Skin epidermis (tissue), 12 donors: ENCODE results near the gene CACNA1B.

Experiments used
- H3K27ac ChIP-seq, 21 experiments: fragments of 200-600 bp; sonication (generic) in 11 of 21; one replicate each; pipeline ENCODE4 v1.5.0; 2020; ENCODE audit warnings: mild to moderate bottlenecking in 3 of 21, inconsistent platforms in 2 of 21, moderate library complexity in 2 of 21
- H3K4me3 ChIP-seq, 7 experiments: fragments of 200-600 bp; sonication (generic) in 2 of 7; one replicate each; pipeline ENCODE4 v1.5.0; 2020; ENCODE audit warnings: inconsistent platforms in 2 of 7, mild to moderate bottlenecking in 2 of 7, moderate library complexity in 1 of 7

CACNA1B gene

DNA sequence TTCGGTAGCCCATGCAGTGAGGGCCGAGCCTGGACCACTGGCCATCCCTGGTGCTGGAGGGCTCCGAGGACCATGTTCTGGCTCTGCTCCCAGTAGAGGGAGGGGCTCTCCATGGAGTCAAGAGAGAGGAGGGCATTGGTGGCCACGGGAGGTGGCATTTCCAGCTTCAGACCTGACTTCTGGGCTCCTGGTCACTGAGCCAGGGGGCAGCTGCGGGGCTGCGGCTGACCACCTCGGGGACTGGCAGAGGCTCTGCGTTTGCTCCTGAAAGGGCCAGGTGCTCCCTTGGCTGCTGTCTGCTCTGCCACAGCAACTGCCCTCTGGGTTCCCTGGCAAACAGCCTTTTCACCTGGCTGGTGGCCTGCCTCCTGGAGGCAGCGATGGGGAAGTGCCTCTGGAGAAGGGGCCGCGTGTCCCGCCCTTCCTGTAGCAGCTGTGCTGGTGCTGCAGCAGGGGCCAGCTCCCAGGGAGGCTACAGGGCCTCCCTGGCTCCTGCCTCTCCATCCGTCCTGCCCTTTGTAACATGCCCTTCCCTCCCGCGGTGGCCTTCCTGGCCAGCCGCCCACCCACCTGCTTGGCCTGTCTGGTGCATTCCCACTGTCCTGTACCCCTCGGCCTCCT is 144.6 kb downstream of the CACNA1B start:
- no peak overlapping the region for H3K27ac ChIP-seq
- no peak overlapping the region for H3K4me3 ChIP-seq

GRCh38 chr9:138022756-138023393 is 145.3 kb downstream of the CACNA1B start:
- Histone ChIP-seq H3K4me3 (no peak overlapping the region), H3K27ac (no peak overlapping the region)

GRCh38 chr9:138023394-138024124 is 146.0 kb downstream of the CACNA1B start:
- Histone ChIP-seq H3K27ac (no peak overlapping the region), H3K4me3 (no peak overlapping the region)

GRCh38 chr9:138024131-138024530 is 146.5 kb downstream of the CACNA1B start:
- no peak overlapping the region for H3K4me3 ChIP-seq
- H3K27ac ChIP-seq: no peak overlapping the region

GRCh38 chr9:138024831-138025291 is 147.3 kb downstream of the CACNA1B start:
- H3K27ac ChIP-seq: no peak overlapping the region
- no peak overlapping the region for H3K4me3 ChIP-seq

GRCh38 chr9:138025417-138025816 is 147.8 kb downstream of the CACNA1B start:
- Histone ChIP-seq H3K4me3 (no peak overlapping the region), H3K27ac (no peak overlapping the region)

DNA sequence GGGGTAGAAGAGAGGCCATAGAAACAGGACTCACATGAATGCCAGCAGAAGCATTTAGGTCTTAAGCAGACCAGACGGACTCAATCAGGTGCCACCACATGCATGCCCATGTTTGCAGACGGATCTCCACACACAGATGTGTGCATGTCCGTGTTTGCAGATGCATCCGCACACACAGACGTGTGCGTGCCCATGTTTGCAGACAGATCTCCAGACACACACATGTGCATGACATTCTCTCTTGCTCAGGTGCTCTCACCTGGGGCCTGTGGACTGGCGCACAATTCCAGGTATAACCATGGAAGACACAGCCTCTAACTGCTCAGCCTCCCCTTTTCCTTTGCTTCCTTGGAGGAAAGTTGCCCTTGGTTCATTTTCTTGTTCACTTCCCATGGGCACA is 148.3 kb downstream of the CACNA1B start:
- no peak overlapping the region for H3K4me3 ChIP-seq
- H3K27ac ChIP-seq: no peak overlapping the region

DNA sequence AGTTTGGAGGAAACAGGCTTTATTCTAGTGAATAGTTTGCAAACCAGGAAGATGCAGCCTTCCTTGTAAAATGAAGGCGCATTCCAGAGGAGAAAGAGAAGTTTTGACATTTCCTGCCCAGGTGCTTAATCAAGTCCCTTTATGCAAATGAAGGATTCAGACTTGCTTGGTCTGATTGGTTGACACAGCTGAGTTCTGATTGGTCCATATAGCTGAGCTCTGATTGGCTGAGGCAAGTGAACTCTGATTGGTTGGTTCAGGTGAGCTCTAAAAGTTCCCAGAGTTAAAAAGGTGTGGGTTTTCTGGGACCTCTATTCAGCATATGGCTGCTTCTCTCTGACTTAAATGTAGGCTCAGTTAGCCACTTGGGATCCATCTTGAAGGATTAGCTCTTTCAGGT is 151.0 kb downstream of the CACNA1B start:
- Histone ChIP-seq H3K4me3 (no peak overlapping the region), H3K27ac (no peak overlapping the region)

DNA sequence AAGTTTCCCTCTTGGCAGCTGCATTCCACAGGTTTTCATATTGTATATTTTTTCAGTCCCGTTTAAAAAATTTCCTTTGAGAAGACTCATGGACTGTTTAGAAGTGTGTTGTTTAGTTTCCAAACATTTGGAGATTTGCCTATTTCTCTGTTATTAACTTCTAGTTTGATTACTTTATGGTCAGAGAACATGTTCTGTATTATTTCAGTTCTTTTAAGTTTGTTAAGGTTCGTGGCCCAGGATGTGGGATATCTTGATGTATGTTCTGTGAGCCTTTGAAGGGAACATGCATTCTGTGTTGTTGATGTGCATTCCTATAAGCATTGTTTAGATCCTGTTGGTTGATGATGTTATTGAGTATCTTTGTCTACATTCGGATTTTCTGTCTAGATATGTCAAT is 153.6 kb downstream of the CACNA1B start:
- Histone ChIP-seq H3K4me3 (no peak overlapping the region), H3K27ac (no peak overlapping the region)

- no peak overlapping the region for H3K27ac ChIP-seq
- no peak overlapping the region for H3K4me3 ChIP-seq
Observed at GRCh38 chr9:138033950-138034349, 156.4 kb downstream of the CACNA1B start.

GRCh38 chr9:138037140-138037539 is 159.6 kb downstream of the CACNA1B start:
- Histone ChIP-seq H3K4me3 (no peak overlapping the region), H3K27ac (no peak overlapping the region)

GRCh38 chr9:138038244-138038671 is 160.7 kb downstream of the CACNA1B start:
- no peak overlapping the region for H3K27ac ChIP-seq
- H3K4me3 ChIP-seq: no peak overlapping the region

DNA sequence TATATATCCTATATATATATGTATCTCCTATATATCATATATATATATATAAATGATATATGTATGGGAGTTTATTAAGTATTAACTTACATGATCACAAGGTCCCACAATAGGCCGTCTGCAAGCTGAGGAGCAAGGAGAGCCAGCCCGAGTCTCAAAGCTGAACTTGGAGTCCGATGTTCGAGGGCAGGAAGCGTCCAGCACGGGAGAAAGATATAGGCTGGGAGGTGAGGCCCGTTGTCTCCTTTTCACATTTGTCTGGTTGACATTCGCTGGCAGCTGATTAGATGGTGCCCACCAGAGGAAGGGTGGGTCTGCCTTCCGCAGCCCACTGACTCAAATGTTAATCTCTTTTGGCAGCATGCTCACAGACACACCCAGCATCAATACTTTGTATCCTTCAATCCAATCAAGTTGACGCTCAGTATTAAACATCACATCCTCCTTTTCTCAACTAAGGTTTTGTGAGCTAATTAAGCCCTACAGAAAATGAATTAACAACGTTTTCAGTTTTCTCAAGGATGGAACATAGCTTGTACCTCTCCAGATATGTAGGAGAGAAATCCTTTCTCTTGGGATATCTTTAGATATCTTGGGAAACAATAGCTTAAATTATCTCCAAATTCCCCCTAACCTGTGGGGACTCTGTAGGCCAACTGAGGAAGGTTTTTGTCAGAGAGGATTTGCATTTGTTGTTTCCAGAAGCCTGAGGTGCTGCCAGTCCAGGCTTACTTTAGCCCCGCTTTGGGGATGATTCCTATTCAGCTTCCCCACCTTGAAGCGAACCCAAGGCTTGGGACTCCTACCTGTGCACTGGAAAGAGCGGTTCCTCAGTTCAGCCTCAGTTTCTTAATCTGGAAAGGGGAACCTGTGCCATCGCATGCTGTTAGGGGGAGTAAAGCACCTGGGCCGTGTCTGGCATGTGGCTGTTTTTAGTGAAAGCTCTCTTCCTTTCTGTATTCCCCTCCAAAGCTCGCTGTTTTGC is 163.2 kb downstream of the CACNA1B start:
- H3K4me3 ChIP-seq: no peak overlapping the region
- H3K27ac ChIP-seq: no peak overlapping the region

- no peak overlapping the region for H3K4me3 ChIP-seq
- no peak overlapping the region for H3K27ac ChIP-seq
Observed at GRCh38 chr9:138042146-138042545, 164.6 kb downstream of the CACNA1B start.

DNA sequence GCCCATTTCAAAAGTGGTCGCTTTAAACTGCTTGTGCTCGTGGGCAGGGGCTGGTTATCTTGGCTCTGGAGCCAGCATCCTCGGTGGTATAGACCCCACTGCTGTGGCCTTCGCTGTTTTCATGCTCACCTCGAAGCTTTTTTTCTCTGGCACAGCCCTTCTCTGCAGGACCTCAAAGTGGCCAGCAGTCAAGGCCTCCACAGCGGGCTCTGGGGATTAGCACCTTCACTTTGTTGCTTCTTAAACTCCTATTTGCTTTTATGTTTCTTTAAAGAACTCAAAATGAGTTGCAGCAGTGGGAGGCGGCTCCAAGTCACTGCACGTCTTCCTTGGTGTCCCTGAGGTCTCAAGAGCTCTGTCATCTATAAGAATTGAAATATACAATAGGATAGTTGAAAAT is 165.1 kb downstream of the CACNA1B start:
- Histone ChIP-seq H3K4me3 (no peak overlapping the region), H3K27ac (no peak overlapping the region)

- no peak overlapping the region for H3K4me3 ChIP-seq
- no peak overlapping the region for H3K27ac ChIP-seq
Observed at GRCh38 chr9:138043061-138043410, 165.5 kb downstream of the CACNA1B start.

DNA sequence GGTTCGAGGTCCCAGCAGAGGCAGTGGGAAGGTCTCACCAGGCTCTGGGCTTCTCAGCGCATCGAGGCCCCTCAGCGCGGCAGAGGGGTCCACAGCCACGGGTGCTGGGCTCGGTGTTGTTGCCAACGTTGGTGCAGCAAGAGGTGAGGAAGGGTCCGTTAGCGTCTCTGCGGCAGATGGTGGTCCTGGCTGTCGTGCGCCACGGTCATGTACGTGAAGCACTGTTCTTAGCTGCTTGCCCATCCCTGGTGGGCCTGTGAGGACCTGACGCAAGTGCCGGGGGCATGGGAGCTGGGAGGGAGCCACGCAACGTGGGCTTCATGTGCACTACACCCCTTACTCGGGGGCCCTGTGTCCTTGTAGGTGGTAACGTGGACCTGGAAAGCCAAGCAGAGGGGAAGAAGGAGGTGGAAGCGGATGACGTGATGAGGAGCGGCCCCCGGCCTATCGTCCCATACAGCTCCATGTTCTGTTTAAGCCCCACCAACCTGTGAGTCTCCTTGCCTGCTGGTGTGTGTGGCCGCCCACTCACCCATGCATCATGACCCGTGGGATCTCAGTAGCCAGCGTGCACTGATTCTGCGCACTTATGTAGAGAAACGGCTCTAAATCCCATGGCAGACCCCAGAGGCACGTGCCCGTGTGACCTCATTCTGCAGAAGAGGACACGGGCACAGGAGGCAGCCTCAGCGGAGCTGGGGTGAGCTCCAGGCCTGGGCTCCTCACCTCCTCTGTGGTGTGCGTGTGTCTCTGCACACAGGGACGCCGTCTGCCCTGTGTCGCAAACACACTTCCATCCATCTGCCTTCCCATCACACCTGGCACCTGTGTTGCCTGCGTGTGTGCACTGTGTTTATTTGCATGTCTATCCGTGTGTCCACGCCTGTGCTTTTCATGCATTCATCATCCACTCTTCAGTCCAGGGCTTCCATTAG is 166.1 kb downstream of the CACNA1B start:
- Histone ChIP-seq H3K27ac (no peak overlapping the region), H3K4me3 (no peak overlapping the region)

DNA sequence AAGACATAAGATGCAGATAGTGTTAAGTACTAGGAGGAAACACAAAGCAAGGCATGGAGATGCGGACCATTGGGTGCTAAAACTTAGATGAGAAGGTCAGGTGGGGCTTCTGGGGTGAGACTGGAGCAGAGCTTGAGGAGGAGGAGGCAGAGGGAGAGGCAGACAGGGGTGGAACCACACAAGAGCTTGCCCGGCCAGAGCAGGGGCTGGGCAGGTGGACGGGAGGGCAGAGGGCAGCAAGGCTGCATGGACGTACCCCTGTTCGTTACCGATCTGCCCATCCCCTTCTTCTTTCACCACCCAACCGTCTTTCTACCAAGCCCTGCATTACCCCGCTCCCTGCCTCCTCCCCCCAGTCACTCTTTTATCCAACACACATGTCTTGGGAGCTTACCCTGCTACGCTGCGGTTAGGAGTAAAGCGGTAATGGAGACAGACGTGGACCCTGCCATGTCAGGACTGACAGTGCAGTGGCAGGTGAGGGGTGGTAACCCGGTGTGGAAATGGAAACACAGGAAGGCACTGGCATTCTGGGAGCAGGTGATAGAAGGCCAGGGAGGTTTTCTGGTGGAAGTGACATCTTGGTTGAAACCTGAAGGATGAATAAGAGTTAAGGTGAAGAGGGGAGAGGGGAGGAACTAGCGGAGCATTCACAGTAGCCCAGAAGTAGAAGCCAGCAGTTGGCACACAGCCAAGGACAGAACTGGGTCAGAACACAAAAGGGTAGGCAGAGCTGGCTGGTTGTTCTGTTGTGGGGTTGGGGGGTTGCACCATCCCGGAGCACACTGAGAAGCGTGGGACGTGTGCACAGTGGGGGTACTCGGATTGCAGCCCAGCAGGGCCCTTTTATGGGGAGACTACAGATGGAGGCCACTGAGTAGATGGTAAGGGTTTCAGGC is 167.2 kb downstream of the CACNA1B start:
- Histone ChIP-seq H3K4me3 (no peak overlapping the region), H3K27ac (no peak overlapping the region)
